HepG2 (cell line): ENCODE results near the gene DAAM1. TPM values are rescaled to one million over a fixed set of nuclear protein-coding genes. Genes with fewer than 3 reads are reported as not detected.

Experiments used
- ASH2L ChIP-seq: fragments of 300-600, 200-600 bp; sonication (generic); IDR thresholded peaks from 2 replicates; pipeline ENCODE4 v1.7.0; 2017; ENCODE audit warnings: low read depth, mild to moderate bottlenecking, moderate library complexity, mixed read lengths, low read length; ENCODE audit not compliant: insufficient read length
- CCAR2 ChIP-seq: fragments of 200-400 bp; formaldehyde crosslinking; optimal IDR thresholded peaks from 2 replicates; pipeline ENCODE3; 2018; ENCODE audit warnings: low read depth, mild to moderate bottlenecking, low read length, moderate library complexity
- HOXA3 ChIP-seq: sonication (generic); formaldehyde crosslinking; IDR thresholded peaks from 2 replicates; pipeline ENCODE4 v1.5.0; 2020; ENCODE audit warnings: missing genetic modification reagents
- HOXA7 ChIP-seq: sonication (generic); formaldehyde crosslinking; IDR thresholded peaks from 2 replicates; pipeline ENCODE4 v1.8.1; 2022; ENCODE audit warnings: mild to moderate bottlenecking, missing genetic modification reagents, moderate library complexity
- IKZF4 ChIP-seq: sonication (generic); formaldehyde crosslinking; IDR thresholded peaks from 2 replicates; pipeline ENCODE4 v1.5.1; 2020; ENCODE audit warnings: borderline replicate concordance, mild to moderate bottlenecking, low read depth, missing genetic modification reagents; ENCODE audit errors: not compliant biosample characterization
- ISL2 ChIP-seq: sonication (generic); formaldehyde crosslinking; IDR thresholded peaks from 2 replicates; pipeline ENCODE4 v1.5.0; 2020; ENCODE audit warnings: missing genetic modification reagents
- KLF6 ChIP-seq: IDR thresholded peaks from 2 replicates; pipeline ENCODE4 v1.8.0; 2016; ENCODE audit warnings: missing biosample characterization, missing genetic modification reagents
- MAF1 ChIP-seq: sonication (generic); formaldehyde crosslinking; IDR thresholded peaks from 2 replicates; pipeline ENCODE4 v1.5.0; 2020; ENCODE audit warnings: missing genetic modification reagents, borderline replicate concordance
- MYNN ChIP-seq: sonication (generic); formaldehyde crosslinking; IDR thresholded peaks from 2 replicates; pipeline ENCODE4 v1.4.0; 2020; ENCODE audit warnings: mild to moderate bottlenecking, low read depth, missing genetic modification reagents
- NKX3-1 ChIP-seq: sonication (generic); formaldehyde crosslinking; IDR thresholded peaks from 2 replicates; pipeline ENCODE4 v1.5.0; 2020; ENCODE audit warnings: missing genetic modification reagents
- RAD51 ChIP-seq: fragments of 450-650 bp; IDR thresholded peaks from 2 replicates; pipeline ENCODE4 v1.6.1; 2016; ENCODE audit warnings: borderline replicate concordance
- RBM39 ChIP-seq: fragments of 200-400 bp; formaldehyde crosslinking; IDR thresholded peaks from one replicate; pipeline ENCODE4 v1.6.1; 2018; ENCODE audit warnings: antibody characterized with exemption, mild to moderate bottlenecking, low read depth, low read length; ENCODE audit not compliant: poor library complexity, severe bottlenecking
- RFX5 ChIP-seq: IDR thresholded peaks from 2 replicates; pipeline ENCODE4 v1.6.1; 2011; ENCODE audit warnings: low read depth, low read length, improper control_type of control experiment
- RORA ChIP-seq: sonication (generic); formaldehyde crosslinking; IDR thresholded peaks from 2 replicates; pipeline ENCODE4 v1.5.0; 2020; ENCODE audit warnings: mild to moderate bottlenecking, missing genetic modification reagents, moderate library complexity
- SALL1 ChIP-seq: sonication (generic); formaldehyde crosslinking; IDR thresholded peaks from 2 replicates; pipeline ENCODE4 v1.8.0; 2022; ENCODE audit warnings: mild to moderate bottlenecking, missing genetic modification reagents
- SATB2 ChIP-seq: sonication (generic); formaldehyde crosslinking; IDR thresholded peaks from 2 replicates; pipeline ENCODE4 v1.5.0; 2020; ENCODE audit warnings: missing genetic modification reagents
- TGIF2 ChIP-seq: IDR thresholded peaks from 2 replicates; pipeline ENCODE4 v1.6.1; 2016; ENCODE audit warnings: control low read depth, missing compliant biosample characterization
- XBP1 ChIP-seq: sonication (generic); formaldehyde crosslinking; IDR thresholded peaks from 2 replicates; pipeline ENCODE4 v1.5.0; 2020; ENCODE audit warnings: missing genetic modification reagents
- ZBTB1 ChIP-seq: sonication (generic); formaldehyde crosslinking; IDR thresholded peaks from 2 replicates; pipeline ENCODE4 v1.4.0; 2020; ENCODE audit warnings: missing genetic modification reagents, borderline replicate concordance
- ZFYVE20 ChIP-seq: sonication (generic); formaldehyde crosslinking; IDR thresholded peaks from 2 replicates; pipeline ENCODE4 v1.8.0; 2023; ENCODE audit warnings: low read depth, mild to moderate bottlenecking, moderate library complexity, missing genetic modification reagents, borderline replicate concordance
- ZMYM4 ChIP-seq: sonication (generic); formaldehyde crosslinking; IDR thresholded peaks from 2 replicates; pipeline ENCODE4 v1.8.1; 2023; ENCODE audit warnings: mild to moderate bottlenecking, missing genetic modification reagents
- ZNF124 ChIP-seq: sonication (generic); formaldehyde crosslinking; IDR thresholded peaks from 2 replicates; pipeline ENCODE4 v1.4.0; 2020; ENCODE audit warnings: missing genetic modification reagents
- ZNF382 ChIP-seq: sonication (generic); formaldehyde crosslinking; IDR thresholded peaks from 2 replicates; pipeline ENCODE4 v1.5.0; 2020; ENCODE audit warnings: missing genetic modification reagents, mild to moderate bottlenecking, borderline replicate concordance
- ZNF44 ChIP-seq: sonication (generic); formaldehyde crosslinking; IDR thresholded peaks from 2 replicates; pipeline ENCODE4 v1.5.1; 2020; ENCODE audit warnings: mild to moderate bottlenecking, missing genetic modification reagents
- ZNF441 ChIP-seq: sonication (generic); formaldehyde crosslinking; IDR thresholded peaks from 2 replicates; pipeline ENCODE4 v1.7.0; 2021; ENCODE audit warnings: missing genetic modification reagents, borderline replicate concordance
- ZNF772 ChIP-seq: sonication (generic); formaldehyde crosslinking; IDR thresholded peaks from 2 replicates; pipeline ENCODE4 v1.5.0; 2020; ENCODE audit warnings: mild to moderate bottlenecking, missing genetic modification reagents
- polyA plus RNA-seq, 8 experiments: library from polyadenylated mRNA; depleted of rRNA in 3 of 8; stranded (reverse) in 7 of 8; unstranded in 1 of 8; fragments of >200 nt; fragmentation: Illumina TruSeq in 4 of 8; extraction: Trizol in 4 of 8; gene quantifications; 2 replicates each; pipeline versions ENCODE4 v1.2.1 to v1.2.3, GENCODE V29; 2011 to 2016; ENCODE audit warnings: low read depth in 4 of 8, missing spikeins in 1 of 8, mixed read lengths in 1 of 8; ENCODE audit not compliant: insufficient read depth in 1 of 8
- total RNA-seq, 5 experiments: library from RNA; depleted of rRNA; stranded (reverse); fragments of >200 nt; fragmentation: Illumina TruSeq; extraction: Trizol; gene quantifications; 2 replicates each; pipeline ENCODE4 v1.2.3, GENCODE V29; 2016; ENCODE audit warnings: low read depth in 1 of 5
- TF ChIP-seq, protein P1 (sequence below), 2 experiments: sonication (generic) in 1 of 2; formaldehyde crosslinking in 1 of 2; IDR thresholded peaks; 2 replicates each; pipeline versions ENCODE4 v1.4.0 to v1.6.1; 2018 to 2020; ENCODE audit warnings: missing genetic modification reagents in 2 of 2, borderline replicate concordance in 1 of 2, low read depth in 1 of 2, mild to moderate bottlenecking in 1 of 2, missing biosample characterization in 1 of 2
- TF ChIP-seq, protein P2 (sequence below): sonication (generic); formaldehyde crosslinking; IDR thresholded peaks from 2 replicates; pipeline ENCODE4 v1.8.0; 2022; ENCODE audit warnings: mild to moderate bottlenecking, missing genetic modification reagents
- TF ChIP-seq, protein P3 (sequence below): sonication (generic); formaldehyde crosslinking; IDR thresholded peaks from 2 replicates; pipeline ENCODE4 v1.5.1; 2020; ENCODE audit warnings: missing genetic modification reagents, mild to moderate bottlenecking, borderline replicate concordance

Gene DAAM1
- total and polyA plus RNA-seq, 2 of the 13 experiments (the other 11 are each of a cell fraction or from before 2014, with no cell fraction given), result 10.9 to 24.5 TPM

DNA sequence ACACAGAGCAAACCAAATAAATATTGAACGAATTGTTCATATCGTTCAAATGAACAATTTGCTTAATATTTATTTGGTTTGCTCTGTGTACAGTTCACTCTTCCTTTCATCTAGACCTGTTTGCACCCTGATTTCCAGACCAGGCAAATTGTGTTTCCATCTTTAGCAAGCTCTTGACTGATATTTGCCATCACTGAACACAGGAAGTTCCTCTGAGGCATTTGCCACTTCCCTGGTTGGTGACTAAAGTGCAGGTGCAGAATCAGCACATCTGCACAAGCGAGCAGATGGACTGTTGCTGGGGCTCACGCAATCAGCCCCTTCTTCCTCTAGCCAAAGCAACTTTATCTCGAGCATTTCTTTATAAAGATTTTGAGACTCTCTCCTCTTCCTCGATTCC is 112.9 kb downstream of the DAAM1 start (continued):
- TF ChIP-seq, protein P1, sequence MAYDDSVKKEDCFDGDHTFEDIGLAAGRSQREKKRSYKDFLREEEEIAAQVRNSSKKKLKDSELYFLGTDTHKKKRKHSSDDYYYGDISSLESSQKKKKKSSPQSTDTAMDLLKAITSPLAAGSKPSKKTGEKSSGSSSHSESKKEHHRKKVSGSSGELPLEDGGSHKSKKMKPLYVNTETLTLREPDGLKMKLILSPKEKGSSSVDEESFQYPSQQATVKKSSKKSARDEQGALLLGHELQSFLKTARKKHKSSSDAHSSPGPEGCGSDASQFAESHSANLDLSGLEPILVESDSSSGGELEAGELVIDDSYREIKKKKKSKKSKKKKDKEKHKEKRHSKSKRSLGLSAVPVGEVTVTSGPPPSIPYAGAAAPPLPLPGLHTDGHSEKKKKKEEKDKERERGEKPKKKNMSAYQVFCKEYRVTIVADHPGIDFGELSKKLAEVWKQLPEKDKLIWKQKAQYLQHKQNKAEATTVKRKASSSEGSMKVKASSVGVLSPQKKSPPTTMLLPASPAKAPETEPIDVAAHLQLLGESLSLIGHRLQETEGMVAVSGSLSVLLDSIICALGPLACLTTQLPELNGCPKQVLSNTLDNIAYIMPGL (CRISPR knock-in tag; IDR thresholded peaks at IDR 0.05; ENCODE audit: borderline replicate concordance in 1 of 2, low read depth in 1 of 2), result peak in 1 of 2 experiments; percentile 31; a peak in 1 of 4 replicates
- TF ChIP-seq TGIF2, result no peak
- no peak for TF ChIP-seq RBM39
- no peak for TF ChIP-seq ZBTB1
- no peak for TF ChIP-seq RAD51
- no peak for TF ChIP-seq ZNF441 (CRISPR knock-in tag)
- TF ChIP-seq KLF6, result no peak
- TF ChIP-seq, protein P2, sequence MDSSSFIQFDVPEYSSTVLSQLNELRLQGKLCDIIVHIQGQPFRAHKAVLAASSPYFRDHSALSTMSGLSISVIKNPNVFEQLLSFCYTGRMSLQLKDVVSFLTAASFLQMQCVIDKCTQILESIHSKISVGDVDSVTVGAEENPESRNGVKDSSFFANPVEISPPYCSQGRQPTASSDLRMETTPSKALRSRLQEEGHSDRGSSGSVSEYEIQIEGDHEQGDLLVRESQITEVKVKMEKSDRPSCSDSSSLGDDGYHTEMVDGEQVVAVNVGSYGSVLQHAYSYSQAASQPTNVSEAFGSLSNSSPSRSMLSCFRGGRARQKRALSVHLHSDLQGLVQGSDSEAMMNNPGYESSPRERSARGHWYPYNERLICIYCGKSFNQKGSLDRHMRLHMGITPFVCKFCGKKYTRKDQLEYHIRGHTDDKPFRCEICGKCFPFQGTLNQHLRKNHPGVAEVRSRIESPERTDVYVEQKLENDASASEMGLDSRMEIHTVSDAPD (CRISPR knock-in tag), result no peak
- TF ChIP-seq ZNF124 (CRISPR knock-in tag), result no peak
- no peak for TF ChIP-seq MAF1 (CRISPR knock-in tag)
- no peak for TF ChIP-seq IKZF4 (CRISPR knock-in tag)
- no peak for TF ChIP-seq MYNN (CRISPR knock-in tag)
- TF ChIP-seq XBP1 (CRISPR knock-in tag), result no peak
- no peak for TF ChIP-seq ASH2L
- TF ChIP-seq ZMYM4 (CRISPR knock-in tag), result peak; percentile 36; the same call in 1 of the 2 replicates
- no peak for TF ChIP-seq RFX5
- TF ChIP-seq ZNF44 (CRISPR knock-in tag), result no peak
- no peak for TF ChIP-seq ZNF382
- TF ChIP-seq ZFYVE20 (CRISPR knock-in tag), result no peak
- TF ChIP-seq ZNF772 (CRISPR knock-in tag), result no peak
- peak; percentile 75 for TF ChIP-seq SALL1 (CRISPR knock-in tag)
- TF ChIP-seq SATB2, result no peak
- no peak for TF ChIP-seq NKX3-1 (CRISPR knock-in tag)
- TF ChIP-seq, protein P3, sequence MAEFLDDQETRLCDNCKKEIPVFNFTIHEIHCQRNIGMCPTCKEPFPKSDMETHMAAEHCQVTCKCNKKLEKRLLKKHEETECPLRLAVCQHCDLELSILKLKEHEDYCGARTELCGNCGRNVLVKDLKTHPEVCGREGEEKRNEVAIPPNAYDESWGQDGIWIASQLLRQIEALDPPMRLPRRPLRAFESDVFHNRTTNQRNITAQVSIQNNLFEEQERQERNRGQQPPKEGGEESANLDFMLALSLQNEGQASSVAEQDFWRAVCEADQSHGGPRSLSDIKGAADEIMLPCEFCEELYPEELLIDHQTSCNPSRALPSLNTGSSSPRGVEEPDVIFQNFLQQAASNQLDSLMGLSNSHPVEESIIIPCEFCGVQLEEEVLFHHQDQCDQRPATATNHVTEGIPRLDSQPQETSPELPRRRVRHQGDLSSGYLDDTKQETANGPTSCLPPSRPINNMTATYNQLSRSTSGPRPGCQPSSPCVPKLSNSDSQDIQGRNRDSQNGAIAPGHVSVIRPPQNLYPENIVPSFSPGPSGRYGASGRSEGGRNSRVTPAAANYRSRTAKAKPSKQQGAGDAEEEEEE, result no peak
- TF ChIP-seq RORA (CRISPR knock-in tag), result no peak
- TF ChIP-seq ISL2, result peak; percentile 79
- no peak for TF ChIP-seq HOXA7 (CRISPR knock-in tag)
- peak; percentile 43; the same call in 1 of the 2 replicates for TF ChIP-seq HOXA3 (CRISPR knock-in tag)
- no peak for TF ChIP-seq CCAR2
